SK-N-SH (cell line): Measurements from ENCODE around the gene NT5M. TPM values are rescaled to one million over a fixed set of nuclear protein-coding genes. Genes with fewer than 3 reads are reported as not detected.

Source experiments
- CTCF ChIA-PET: fragments of 300-600, 350-600 bp; formaldehyde crosslinking; extraction: SDS; loops from one replicate; lab custom pipeline; 2021; lab: Yijun Ruan, JAX
- POLR2A ChIA-PET: fragments of 350-600 bp; sonication (Branson Sonifier 250); formaldehyde crosslinking; extraction: SDS; loops from one replicate; lab custom pipeline; 2020; ENCODE audit warnings: antibody characterized with exemption, inconsistent platforms; lab: Yijun Ruan, JAX
- DNase-seq: peaks from one replicate; pipeline ENCODE4 v3.0.0; 2012
- H2AFZ ChIP-seq: fragments of 200-600 bp; sonication (generic); 2 replicates; pipeline ENCODE4 v1.8.1; 2016; ENCODE audit warnings: antibody characterized with exemption, mild to moderate bottlenecking, low read depth
- H3F3A ChIP-seq: fragments of 200-600 bp; sonication (generic); replicated peaks from 2 replicates; pipeline ENCODE3; 2016; ENCODE audit warnings: antibody characterized with exemption, mild to moderate bottlenecking; ENCODE audit not compliant: insufficient read depth
- H3K27ac ChIP-seq, 2 experiments: fragments of 200-500 bp in 1 of 2; fragments of 200-600 bp in 1 of 2; sonication (Bioruptor generic) in 1 of 2; sonication (generic), shearing (Covaris generic) in 1 of 2; 2 replicates each; pipeline versions ENCODE4 v1.5.1 to v1.6.1; 2014 to 2016; ENCODE audit warnings: low read depth in 2 of 2, inconsistent platforms in 1 of 2, low read length in 1 of 2, mild to moderate bottlenecking in 1 of 2, mixed read lengths in 1 of 2
- H3K27me3 ChIP-seq: fragments of 200-600 bp; sonication (generic), shearing (Covaris generic); 2 replicates; pipeline ENCODE4 v1.6.1; 2016; ENCODE audit warnings: mixed run types; ENCODE audit not compliant: insufficient read depth
- H3K36me3 ChIP-seq, 2 experiments: fragments of 200-500 bp in 1 of 2; fragments of 200-600 bp in 1 of 2; sonication (Bioruptor generic) in 1 of 2; sonication (generic) in 1 of 2; replicated peaks in 1 of 2; 2 replicates each; pipeline versions ENCODE3 to v1.5.1; 2014 to 2016; ENCODE audit warnings: low read length in 1 of 2, mild to moderate bottlenecking in 1 of 2; ENCODE audit not compliant: insufficient read depth in 2 of 2, control insufficient read depth in 1 of 2
- H3K4me1 ChIP-seq, 2 experiments: fragments of 200-500 bp in 1 of 2; fragments of 200-600 bp in 1 of 2; sonication (Bioruptor generic) in 1 of 2; sonication (generic), shearing (Covaris generic) in 1 of 2; 2 replicates each; pipeline versions ENCODE4 v1.5.1 to v1.6.1; 2014 to 2016; ENCODE audit warnings: low read depth in 1 of 2, low read length in 1 of 2, mixed run types in 1 of 2; ENCODE audit not compliant: insufficient read depth in 2 of 2, control insufficient read depth in 1 of 2
- H3K4me2 ChIP-seq: fragments of 200-600 bp; sonication (generic), shearing (Covaris generic); 2 replicates; pipeline ENCODE4 v1.6.1; 2017; ENCODE audit warnings: mixed run types
- H3K4me3 ChIP-seq, 2 experiments: fragments of 200-500 bp in 1 of 2; fragments of 200-600 bp in 1 of 2; sonication (Bioruptor generic) in 1 of 2; sonication (generic), shearing (Covaris generic) in 1 of 2; 2 replicates each; pipeline versions ENCODE4 v1.5.1 to v1.8.1; 2014 to 2016; ENCODE audit warnings: low read depth in 2 of 2, inconsistent platforms in 1 of 2, low read length in 1 of 2, mild to moderate bottlenecking in 1 of 2, mixed read lengths in 1 of 2, moderate library complexity in 1 of 2
- H3K79me2 ChIP-seq: fragments of 200-600 bp; sonication (generic); 2 replicates; pipeline ENCODE4 v1.8.1; 2017; ENCODE audit warnings: mild to moderate bottlenecking; ENCODE audit not compliant: insufficient read depth
- H3K9ac ChIP-seq: fragments of 200-600 bp; sonication (generic); 2 replicates; pipeline ENCODE4 v1.6.1; 2017; ENCODE audit warnings: mixed run types
- H3K9me2 ChIP-seq: fragments of 200-600 bp; sonication (generic); 2 replicates; pipeline ENCODE4 v1.6.1; 2017; ENCODE audit warnings: mixed run types
- H3K9me3 ChIP-seq: fragments of 200-600 bp; sonication (generic); 2 replicates; pipeline ENCODE4 v1.6.1; 2017; ENCODE audit warnings: mixed run types, mild to moderate bottlenecking, moderate library complexity
- H4K20me1 ChIP-seq: fragments of 200-600 bp; sonication (generic); 2 replicates; pipeline ENCODE4 v1.6.1; 2017; ENCODE audit warnings: mild to moderate bottlenecking, mixed run types; ENCODE audit not compliant: insufficient read depth
- FOSL2 ChIP-seq: IDR thresholded peaks from 2 replicates; pipeline ENCODE4 v1.4.0; 2012; ENCODE audit warnings: low read depth, mild to moderate bottlenecking, moderate library complexity, borderline replicate concordance
- FOXM1 ChIP-seq: IDR thresholded peaks from 2 replicates; pipeline ENCODE4 v1.4.0; 2012; ENCODE audit warnings: low read depth, mild to moderate bottlenecking
- GABPA ChIP-seq: IDR thresholded peaks from 2 replicates; pipeline ENCODE4 v1.4.0; 2012; ENCODE audit warnings: low read depth, mild to moderate bottlenecking
- GATA2 ChIP-seq: sonication (generic); formaldehyde crosslinking; IDR thresholded peaks from 2 replicates; pipeline ENCODE4 v1.5.0; 2020; ENCODE audit warnings: mild to moderate bottlenecking, missing genetic modification reagents
- MEF2A ChIP-seq: IDR thresholded peaks from 2 replicates; pipeline ENCODE4 v1.4.0; 2012; ENCODE audit warnings: low read depth, borderline replicate concordance
- NFIC ChIP-seq: IDR thresholded peaks from 2 replicates; pipeline ENCODE4 v1.4.0; 2012; ENCODE audit warnings: borderline replicate concordance
- RAD21 ChIP-seq: IDR thresholded peaks from 2 replicates; pipeline ENCODE4 v1.6.1; 2012; ENCODE audit warnings: mild to moderate bottlenecking, low read length
- RXRA ChIP-seq: IDR thresholded peaks from 2 replicates; pipeline ENCODE4 v1.4.0; 2012; ENCODE audit warnings: low read depth, mild to moderate bottlenecking, borderline replicate concordance
- WGBS: methylation state at CpG from one replicate; pipeline ENCODE4 v1.1.6; 2017; ENCODE audit warnings: low lambda C conversion rate; 5-methylcytosine and 5-hydroxymethylcytosine counted together
- polyA plus RNA-seq, 3 experiments: library from polyadenylated mRNA; depleted of rRNA; stranded (reverse); fragments of >200 nt; gene quantifications; 2 replicates each; pipeline ENCODE4 v1.2.3, GENCODE V29; 2012
- TF ChIP-seq, protein P1 (sequence below): IDR thresholded peaks from 2 replicates; pipeline ENCODE4 v1.4.0; 2012; ENCODE audit warnings: low read depth
- TF ChIP-seq, protein P2 (sequence below): IDR thresholded peaks from 2 replicates; pipeline ENCODE4; 2012

The NT5M gene
- polyA plus RNA-seq, 1 of the 3 experiments (the other 2 are of a cell fraction): 3.9 TPM

DNA sequence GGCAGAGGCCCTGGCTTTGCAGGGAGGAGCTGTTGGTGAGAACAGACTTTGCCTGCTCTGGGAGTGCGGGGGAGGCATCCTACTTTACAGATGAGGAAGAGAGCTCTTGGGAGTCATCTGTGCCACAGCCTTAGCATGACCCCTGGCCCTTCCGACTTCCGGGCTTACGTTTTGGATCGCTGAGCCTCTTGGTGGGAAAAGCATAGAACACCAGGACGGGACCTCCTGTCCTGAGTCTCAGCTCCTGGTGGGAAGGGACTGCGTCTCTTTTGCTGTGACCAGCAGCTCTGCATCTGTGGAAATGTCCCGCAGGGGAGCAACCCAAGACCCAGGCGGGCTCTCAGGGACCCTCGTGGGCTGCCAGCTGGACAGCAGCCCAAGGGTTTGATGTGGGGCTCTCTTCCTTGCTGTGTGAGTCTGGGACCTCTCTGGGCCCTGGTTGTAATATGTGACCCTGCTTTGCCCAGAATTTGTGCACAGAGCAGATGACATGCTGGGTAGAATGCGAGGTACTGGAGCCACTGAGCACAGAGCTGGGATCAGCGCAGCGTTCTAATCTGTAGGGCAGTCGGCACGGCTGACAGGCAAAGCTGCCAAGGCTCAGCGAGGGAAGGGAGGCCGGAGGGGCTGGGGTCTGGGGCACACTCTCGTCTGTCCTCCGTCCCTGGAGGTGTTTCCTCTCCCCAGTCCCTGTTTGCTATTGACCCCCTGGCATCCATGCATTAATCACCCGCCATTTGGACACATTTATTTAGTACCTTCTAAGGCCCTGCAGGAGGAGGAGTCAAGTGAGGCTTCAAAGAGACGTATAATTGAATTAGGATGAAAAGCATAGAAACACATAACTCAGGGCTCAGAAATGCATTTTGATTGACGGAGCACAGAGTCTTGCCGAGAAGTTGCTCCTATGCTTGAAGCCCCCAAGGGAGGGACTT lies 64.0 kb downstream of the NT5M start:
- Histone ChIP-seq H4K20me1 (no peaks in the 10 kb centered on the region), H3K27me3 (no peaks in the 10 kb centered on the region; the same call in 1 of the 2 replicates), H3K36me3 (no peaks in the 10 kb centered on the region), H3K79me2 (no peaks in the 10 kb centered on the region), H3K9me3 (no peaks in the 10 kb centered on the region), H2AFZ (no peak overlapping the region), H3F3A (no peaks in the 10 kb centered on the region), H3K4me3 (no peak overlapping the region), H3K9me2 (no peaks in the 10 kb centered on the region), H3K27ac (no peak overlapping the region), H3K4me2 (no peak overlapping the region), H3K9ac (no peak overlapping the region), H3K4me1 (no peaks in the 10 kb centered on the region)
- no peak for DNase-seq
- TF ChIP-seq RAD21 (no peak), NFIC (no peak), FOSL2 (no peak), MEF2A (no peak)
- ChIA-PET POLR2A (no interaction called here), CTCF (interaction anchor here (1.1 to 5.0 kb wide), 5 partner anchors 10 to 275 kb away, joined by 4 to 44 read pairs (median 7); no protein-coding TSS in a partner anchor)
- 75% methylated on average over 22 of the region's 23 CpGs for WGBS

DNA sequence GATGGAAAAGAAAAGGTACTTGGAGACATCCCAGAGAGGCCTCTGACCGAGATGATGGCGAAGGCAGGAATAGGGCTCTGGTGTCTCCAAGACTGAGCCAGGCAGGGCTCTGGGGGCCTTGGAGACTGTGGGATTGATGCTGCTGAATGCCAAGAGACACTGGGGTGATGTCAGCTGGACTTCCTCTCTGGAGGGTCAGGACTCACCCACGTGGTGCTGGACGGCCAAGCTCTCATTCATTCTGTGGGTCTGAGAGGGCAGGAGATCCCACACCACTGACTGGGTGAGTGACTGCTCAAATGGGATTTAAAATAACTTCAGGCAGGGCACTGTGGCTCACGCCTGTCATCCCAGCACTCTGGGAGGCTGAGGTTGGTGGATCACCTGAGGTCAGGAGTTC lies 64.8 kb downstream of the NT5M start:
- no peak for TF ChIP-seq RXRA
- no peak for TF ChIP-seq GATA2 (CRISPR knock-in tag)
- TF ChIP-seq GABPA: no peak
- TF ChIP-seq, protein P1, sequence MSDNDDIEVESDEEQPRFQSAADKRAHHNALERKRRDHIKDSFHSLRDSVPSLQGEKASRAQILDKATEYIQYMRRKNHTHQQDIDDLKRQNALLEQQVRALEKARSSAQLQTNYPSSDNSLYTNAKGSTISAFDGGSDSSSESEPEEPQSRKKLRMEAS: no peak
- TF ChIP-seq, protein P2, sequence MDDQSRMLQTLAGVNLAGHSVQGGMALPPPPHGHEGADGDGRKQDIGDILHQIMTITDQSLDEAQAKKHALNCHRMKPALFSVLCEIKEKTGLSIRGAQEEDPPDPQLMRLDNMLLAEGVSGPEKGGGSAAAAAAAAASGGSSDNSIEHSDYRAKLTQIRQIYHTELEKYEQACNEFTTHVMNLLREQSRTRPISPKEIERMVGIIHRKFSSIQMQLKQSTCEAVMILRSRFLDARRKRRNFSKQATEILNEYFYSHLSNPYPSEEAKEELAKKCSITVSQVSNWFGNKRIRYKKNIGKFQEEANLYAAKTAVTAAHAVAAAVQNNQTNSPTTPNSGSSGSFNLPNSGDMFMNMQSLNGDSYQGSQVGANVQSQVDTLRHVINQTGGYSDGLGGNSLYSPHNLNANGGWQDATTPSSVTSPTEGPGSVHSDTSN: no peak
- no peak for TF ChIP-seq FOXM1
- ChIA-PET POLR2A (no interaction called here), CTCF (interaction anchor here (1.7 to 5.0 kb wide), 3 partner anchors 13 to 274 kb away, joined by 6 to 44 read pairs (median 35); no protein-coding TSS in a partner anchor)
- no peak overlapping the region for H3K4me3 ChIP-seq
- H2AFZ ChIP-seq: no peak overlapping the region
- H3K4me1 ChIP-seq: no peaks in the 10 kb centered on the region
- no peaks in the 10 kb centered on the region for H3F3A ChIP-seq
- H3K9me2 ChIP-seq: no peaks in the 10 kb centered on the region
- no peak overlapping the region for H3K4me2 ChIP-seq
- DNase-seq: peak; percentile 5
- 72% methylated on average over 3 of the region's 5 CpGs for WGBS
- H3K27ac ChIP-seq: no peak overlapping the region
- no peaks in the 10 kb centered on the region for H3K9me3 ChIP-seq
- no peak overlapping the region for H3K9ac ChIP-seq
- H3K79me2 ChIP-seq: no peaks in the 10 kb centered on the region
- no peaks in the 10 kb centered on the region for H3K36me3 ChIP-seq
- no peaks in the 10 kb centered on the region for H4K20me1 ChIP-seq
- peaks cover 5% of the 10 kb centered on the region; the same call in 1 of the 2 replicates for H3K27me3 ChIP-seq
